GM20000 (cell line): Measurements from ENCODE around the gene LCK.
"Not testable (repeated sequence)": the region's sequence is repeated elsewhere in the genome, so short reads cannot be mapped to it uniquely, and the experiment has no call there.

Experiments
- DNase-seq: peaks from one replicate; pipeline ENCODE4 v3.0.0; 2012; ENCODE audit warnings: low spot score
- CTCF ChIP-seq: IDR thresholded peaks from 2 replicates; pipeline ENCODE4 v1.5.1; 2012; ENCODE audit warnings: mild to moderate bottlenecking, control low read depth; ENCODE audit errors: extremely low read depth, missing control alignments

Gene LCK

GRCh38 chr1:32269744-32270143 lies 18.7 kb downstream of the LCK start:
- TF ChIP-seq CTCF, result no peak
- no peak for DNase-seq

GRCh38 chr1:32272557-32273390 lies 21.7 kb downstream of the LCK start:
- TF ChIP-seq CTCF, result no peak
- no peak for DNase-seq

- TF ChIP-seq CTCF, result no peak
- no peak for DNase-seq
Observed at GRCh38 chr1:32273391-32274208, 22.5 kb downstream of the LCK start.

- no peak for TF ChIP-seq CTCF
- no peak for DNase-seq
Observed at GRCh38 chr1:32274646-32275340, 23.7 kb downstream of the LCK start.

- no peak for DNase-seq
- no peak for TF ChIP-seq CTCF
Observed at GRCh38 chr1:32275424-32275823, 24.4 kb downstream of the LCK start.

- no peak for DNase-seq
- TF ChIP-seq CTCF, result no peak
Observed at GRCh38 chr1:32276032-32276782, 25.1 kb downstream of the LCK start.

GRCh38 chr1:32284777-32285176 lies 33.7 kb downstream of the LCK start:
- DNase-seq, result not testable (repeated sequence)
